ENCODE results near the gene APPL2.

GRCh38 chr12:105220929-105221290, 15.1 kb downstream of the APPL2 start:
- TF ChIP-seq, protein P1, sequence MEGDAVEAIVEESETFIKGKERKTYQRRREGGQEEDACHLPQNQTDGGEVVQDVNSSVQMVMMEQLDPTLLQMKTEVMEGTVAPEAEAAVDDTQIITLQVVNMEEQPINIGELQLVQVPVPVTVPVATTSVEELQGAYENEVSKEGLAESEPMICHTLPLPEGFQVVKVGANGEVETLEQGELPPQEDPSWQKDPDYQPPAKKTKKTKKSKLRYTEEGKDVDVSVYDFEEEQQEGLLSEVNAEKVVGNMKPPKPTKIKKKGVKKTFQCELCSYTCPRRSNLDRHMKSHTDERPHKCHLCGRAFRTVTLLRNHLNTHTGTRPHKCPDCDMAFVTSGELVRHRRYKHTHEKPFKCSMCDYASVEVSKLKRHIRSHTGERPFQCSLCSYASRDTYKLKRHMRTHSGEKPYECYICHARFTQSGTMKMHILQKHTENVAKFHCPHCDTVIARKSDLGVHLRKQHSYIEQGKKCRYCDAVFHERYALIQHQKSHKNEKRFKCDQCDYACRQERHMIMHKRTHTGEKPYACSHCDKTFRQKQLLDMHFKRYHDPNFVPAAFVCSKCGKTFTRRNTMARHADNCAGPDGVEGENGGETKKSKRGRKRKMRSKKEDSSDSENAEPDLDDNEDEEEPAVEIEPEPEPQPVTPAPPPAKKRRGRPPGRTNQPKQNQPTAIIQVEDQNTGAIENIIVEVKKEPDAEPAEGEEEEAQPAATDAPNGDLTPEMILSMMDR (IDR thresholded peaks at IDR 0.05) = no peak
- no peak for TF ChIP-seq POLR2A (IDR thresholded peaks at IDR 0.05)

Data from thyroid gland (tissue), 4 donors.